Measurements from ENCODE around the gene LRP4. TPM values are rescaled to one million over a fixed set of nuclear protein-coding genes. Genes with fewer than 3 reads are reported as not detected.

Gene LRP4
- total RNA-seq, 1 experiment from 2014 or later, result 9.6 TPM

DNA sequence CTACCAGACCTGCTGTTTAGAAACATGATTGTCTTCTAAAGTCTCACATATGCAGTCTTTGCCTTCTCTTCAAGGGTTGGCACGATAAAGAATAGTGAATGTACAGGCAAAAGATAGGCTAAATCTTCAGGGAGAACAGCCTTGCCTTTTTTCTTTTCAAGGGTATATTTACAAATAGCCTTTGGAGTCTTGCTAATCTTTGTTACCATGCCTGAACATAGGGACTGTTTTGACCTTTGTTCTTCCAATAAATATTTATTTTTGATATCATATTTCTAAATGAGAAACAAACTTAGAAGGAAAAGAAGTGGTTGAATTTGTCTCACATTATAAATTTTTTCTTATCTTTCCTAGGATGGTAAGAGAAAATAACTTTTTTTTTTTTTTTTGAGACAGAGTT, 30.9 kb upstream of the LRP4 start:
- no peaks in the 10 kb centered on the region for H4K20me1 ChIP-seq (ENCODE audit: insufficient read depth)
- H3K4me1 ChIP-seq (replicated peaks; ENCODE audit: insufficient read depth), result 0 out of 2 replicates have a peak, but pooled peaks cover 5% of the 10 kb centered on the region
- H3K9me3 ChIP-seq (ENCODE audit: insufficient read depth, low read depth), result no peaks in the 10 kb centered on the region
- CTCF ChIA-PET, result no interaction called here
- no peaks in the 10 kb centered on the region for H3K9me2 ChIP-seq (ENCODE audit: insufficient read depth)
- intact Hi-C loops (cut with micrococcal nuclease; ENCODE audit: unreplicated experiment), result no loop called here
- BruUV-seq (replicated peaks), result no TSS peak
- POLR2A ChIA-PET (ENCODE audit: unreplicated experiment), result interaction anchor here (0.5 kb wide), 1 partner anchor 33 kb away, joined by 3 read pairs; no protein-coding TSS in a partner anchor
- no peaks in the 10 kb centered on the region for H3F3A ChIP-seq (ENCODE audit: insufficient read depth, low read depth)
- 0 out of 2 replicates have a peak, but pooled peaks cover 4% of the 10 kb centered on the region for H3K79me2 ChIP-seq (ENCODE audit: low read depth)
- no peak overlapping the region for H3K27ac ChIP-seq
- H3K4me3 ChIP-seq, result no peak overlapping the region
- H2AFZ ChIP-seq, result no peak overlapping the region
- no peaks in the 10 kb centered on the region for H3K36me3 ChIP-seq (ENCODE audit: low read depth)
- no peak for DNase-seq
- TF ChIP-seq, protein P1, sequence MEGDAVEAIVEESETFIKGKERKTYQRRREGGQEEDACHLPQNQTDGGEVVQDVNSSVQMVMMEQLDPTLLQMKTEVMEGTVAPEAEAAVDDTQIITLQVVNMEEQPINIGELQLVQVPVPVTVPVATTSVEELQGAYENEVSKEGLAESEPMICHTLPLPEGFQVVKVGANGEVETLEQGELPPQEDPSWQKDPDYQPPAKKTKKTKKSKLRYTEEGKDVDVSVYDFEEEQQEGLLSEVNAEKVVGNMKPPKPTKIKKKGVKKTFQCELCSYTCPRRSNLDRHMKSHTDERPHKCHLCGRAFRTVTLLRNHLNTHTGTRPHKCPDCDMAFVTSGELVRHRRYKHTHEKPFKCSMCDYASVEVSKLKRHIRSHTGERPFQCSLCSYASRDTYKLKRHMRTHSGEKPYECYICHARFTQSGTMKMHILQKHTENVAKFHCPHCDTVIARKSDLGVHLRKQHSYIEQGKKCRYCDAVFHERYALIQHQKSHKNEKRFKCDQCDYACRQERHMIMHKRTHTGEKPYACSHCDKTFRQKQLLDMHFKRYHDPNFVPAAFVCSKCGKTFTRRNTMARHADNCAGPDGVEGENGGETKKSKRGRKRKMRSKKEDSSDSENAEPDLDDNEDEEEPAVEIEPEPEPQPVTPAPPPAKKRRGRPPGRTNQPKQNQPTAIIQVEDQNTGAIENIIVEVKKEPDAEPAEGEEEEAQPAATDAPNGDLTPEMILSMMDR (conservative IDR thresholded peaks at IDR 0.05), result no peak
- TF ChIP-seq EZH2 (IDR thresholded peaks at IDR 0.05; ENCODE audit: low read depth), result no peak
- no peak overlapping the region for H3K4me2 ChIP-seq
- no peaks in the 10 kb centered on the region for H3K27me3 ChIP-seq (ENCODE audit: insufficient read depth, low read depth)

DNA sequence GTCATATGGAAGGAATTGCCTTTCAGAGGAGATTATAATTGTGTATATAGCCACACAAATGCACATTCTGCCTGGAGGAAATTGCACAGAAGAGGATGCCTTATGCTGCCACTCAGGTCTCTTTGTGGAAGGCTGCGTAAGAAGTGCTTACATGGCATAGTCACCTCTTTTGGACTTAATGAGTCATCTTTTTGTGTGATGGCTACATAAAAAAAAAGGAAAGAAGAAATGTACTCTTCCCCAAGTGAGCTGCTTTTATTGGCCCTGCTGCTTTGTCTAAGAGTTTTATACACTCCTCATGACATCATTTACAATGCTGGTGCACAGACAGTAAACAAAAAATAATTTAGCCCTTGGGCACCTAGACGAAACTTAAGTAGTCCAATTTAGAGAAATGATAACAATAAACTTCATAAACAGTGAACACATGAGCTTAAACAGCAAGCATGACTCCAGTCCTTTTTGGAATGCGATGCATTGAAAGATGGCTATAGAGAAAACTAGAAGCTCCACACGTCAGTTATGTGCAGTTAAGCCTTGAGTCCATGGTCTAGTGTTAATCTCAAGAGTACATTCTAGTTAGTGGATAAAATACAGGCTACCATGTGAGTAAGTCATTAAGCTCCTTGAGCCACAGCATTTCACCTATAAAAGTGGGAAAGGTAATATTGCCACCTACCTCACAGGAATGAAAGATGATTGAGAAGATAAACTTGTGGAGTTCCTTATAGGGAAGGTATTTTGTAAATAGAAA, 30.2 kb upstream of the LRP4 start:
- Histone ChIP-seq H3K27ac (no peak overlapping the region), H3K4me2 (no peak overlapping the region), H3K79me2 (ENCODE audit: low read depth) (0 out of 2 replicates have a peak, but pooled peaks cover 4% of the 10 kb centered on the region), H3K4me3 (no peak overlapping the region), H3F3A (ENCODE audit: insufficient read depth, low read depth) (no peaks in the 10 kb centered on the region), H3K9me2 (ENCODE audit: insufficient read depth) (no peaks in the 10 kb centered on the region), H3K4me1 (replicated peaks; ENCODE audit: insufficient read depth) (0 out of 2 replicates have a peak, but pooled peaks cover 5% of the 10 kb centered on the region), H4K20me1 (ENCODE audit: insufficient read depth) (no peaks in the 10 kb centered on the region), H3K9me3 (ENCODE audit: insufficient read depth, low read depth) (no peaks in the 10 kb centered on the region), H2AFZ (no peak overlapping the region), H3K36me3 (ENCODE audit: low read depth) (no peaks in the 10 kb centered on the region), H3K27me3 (ENCODE audit: insufficient read depth, low read depth) (no peaks in the 10 kb centered on the region)
- no TSS peak for BruUV-seq (replicated peaks)
- CTCF ChIA-PET, result interaction anchor here (0.7 kb wide), 1 partner anchor 138 kb away, joined by 4 read pairs; no protein-coding TSS in a partner anchor
- TF ChIP-seq, protein P1 (conservative IDR thresholded peaks at IDR 0.05), result no peak
- no peak for TF ChIP-seq EZH2 (IDR thresholded peaks at IDR 0.05; ENCODE audit: low read depth)
- peak in 1 of 2 experiments; percentile 51 for DNase-seq
- POLR2A ChIA-PET (ENCODE audit: unreplicated experiment), result interaction anchor here (0.5 to 0.6 kb wide), 2 partner anchors 32 to 33 kb away, joined by 3 to 5 read pairs; no protein-coding TSS in a partner anchor
- intact Hi-C loops (cut with micrococcal nuclease; ENCODE audit: unreplicated experiment), result no loop called here

DNA sequence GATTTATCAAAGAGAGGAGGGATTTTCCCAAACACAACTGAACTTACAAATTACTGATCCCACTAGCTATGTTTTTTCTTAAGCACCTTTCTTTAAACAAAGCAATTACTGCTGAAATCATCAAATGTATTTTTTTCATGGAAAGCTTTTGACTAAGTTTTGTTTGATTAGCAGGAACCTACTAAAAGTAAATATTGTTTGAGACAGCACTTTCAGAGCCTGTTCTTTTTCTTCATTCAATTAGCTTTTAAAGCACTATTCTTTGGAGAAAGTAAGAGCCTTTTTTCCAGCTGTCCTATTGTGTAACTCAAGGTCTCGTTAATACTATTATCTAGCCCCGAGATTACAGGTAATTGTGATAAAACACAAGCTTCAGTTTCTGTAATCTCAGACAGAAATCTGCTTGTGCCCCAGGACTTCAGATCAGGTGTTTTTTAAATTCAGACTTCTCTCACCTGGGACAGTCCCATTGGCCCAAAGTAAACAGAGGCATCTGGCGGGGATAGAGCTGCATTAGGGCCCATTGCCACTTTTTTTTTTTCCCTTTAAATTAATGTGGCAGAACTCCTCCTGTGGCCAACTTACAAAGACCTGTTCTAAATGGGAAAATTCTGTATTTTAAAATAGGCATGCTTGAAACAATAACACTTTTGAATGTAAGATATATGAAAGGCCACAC, 29.2 kb upstream of the LRP4 start:
- TF ChIP-seq, protein P1 (conservative IDR thresholded peaks at IDR 0.05), result no peak
- TF ChIP-seq EZH2 (IDR thresholded peaks at IDR 0.05; ENCODE audit: low read depth), result no peak
- no peaks in the 10 kb centered on the region for H3F3A ChIP-seq (ENCODE audit: insufficient read depth, low read depth)
- H3K9me2 ChIP-seq (ENCODE audit: insufficient read depth), result no peaks in the 10 kb centered on the region
- 0 out of 2 replicates have a peak, but pooled peaks cover 4% of the 10 kb centered on the region for H3K79me2 ChIP-seq (ENCODE audit: low read depth)
- H2AFZ ChIP-seq, result no peak overlapping the region
- no peaks in the 10 kb centered on the region for H3K36me3 ChIP-seq (ENCODE audit: low read depth)
- intact Hi-C loops (cut with micrococcal nuclease; ENCODE audit: unreplicated experiment), result no loop called here
- H3K4me3 ChIP-seq, result no peak overlapping the region
- DNase-seq, result no peak
- 0 out of 2 replicates have a peak, but pooled peaks cover 5% of the 10 kb centered on the region for H3K4me1 ChIP-seq (replicated peaks; ENCODE audit: insufficient read depth)
- H3K4me2 ChIP-seq, result no peak overlapping the region
- H3K27me3 ChIP-seq (ENCODE audit: insufficient read depth, low read depth), result no peaks in the 10 kb centered on the region
- ChIA-PET CTCF (interaction anchor here (0.6 to 0.9 kb wide), 2 partner anchors 22 to 213 kb away, joined by 3 read pairs; no protein-coding TSS in a partner anchor), POLR2A (ENCODE audit: unreplicated experiment) (interaction anchor here (0.5 to 0.9 kb wide), 2 partner anchors 76 to 299 kb away, joined by 3 to 5 read pairs; no protein-coding TSS in a partner anchor)
- BruUV-seq (replicated peaks), result no TSS peak
- H3K27ac ChIP-seq, result no peak overlapping the region
- H3K9me3 ChIP-seq (ENCODE audit: insufficient read depth, low read depth), result no peaks in the 10 kb centered on the region
- H4K20me1 ChIP-seq (ENCODE audit: insufficient read depth), result no peaks in the 10 kb centered on the region

Measured in PC-9 (cell line).